Activated T-helper 1 cell treated with Interleukin-2 at 50 U/mL for 16 hours (primary cell): ENCODE measurements around the gene PGM2L1.
A peak's percentile ranks its signal among the peaks of the same experiment; 100 is the strongest.
"Not testable (repeated sequence)": the region's sequence is repeated elsewhere in the genome, so short reads cannot be mapped to it uniquely, and the experiment has no call there.

ENCODE experiments used
- DNase-seq: peaks from one replicate; pipeline ENCODE4 v3.0.0-alpha.2; 2020; ENCODE audit warnings: low read depth

Gene PGM2L1

DNA sequence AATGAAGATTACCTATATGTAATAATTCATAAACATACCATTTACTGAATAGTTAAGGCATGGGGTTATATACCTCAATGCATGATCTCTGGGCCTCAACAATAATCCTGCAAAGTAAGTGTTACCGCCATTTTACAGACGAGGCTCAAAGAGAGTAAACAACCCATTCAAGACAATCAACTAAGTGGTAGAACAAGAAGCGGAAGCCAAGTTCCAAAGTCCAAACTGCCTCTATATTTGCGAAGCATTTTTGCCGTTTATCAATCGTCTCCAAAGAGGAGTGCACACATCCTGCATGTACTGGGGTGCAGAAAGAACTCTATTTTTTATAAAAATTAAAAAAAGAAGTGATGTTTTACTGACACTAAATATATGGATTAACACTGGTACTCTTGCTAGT is 59.3 kb downstream of the PGM2L1 start:
- no peak for DNase-seq

GRCh38 chr11:74333193-74333592 is 65.0 kb downstream of the PGM2L1 start:
- no peak for DNase-seq

DNA sequence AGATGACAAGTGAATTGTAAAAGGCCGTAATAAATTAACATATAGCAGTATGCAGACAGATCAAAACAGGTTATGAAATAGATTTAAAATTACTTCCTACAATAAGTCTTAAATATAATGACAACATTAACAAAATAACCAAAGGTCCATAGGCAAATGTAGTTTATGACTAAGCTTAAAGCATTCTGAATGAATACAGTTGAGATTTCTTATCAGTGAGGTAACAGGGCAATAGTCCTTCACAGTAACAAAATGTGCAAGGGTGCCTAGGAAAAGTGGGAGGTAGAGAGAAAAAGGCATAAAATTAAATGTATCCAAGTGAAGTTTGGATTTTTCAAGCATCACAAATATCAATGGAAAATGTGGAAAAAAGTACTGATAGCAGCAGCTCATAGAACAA is 65.9 kb downstream of the PGM2L1 start:
- DNase-seq = no peak

- DNase-seq = not testable (repeated sequence)
Measured at GRCh38 chr11:74331000-74331399, 67.2 kb downstream of the PGM2L1 start.

DNA sequence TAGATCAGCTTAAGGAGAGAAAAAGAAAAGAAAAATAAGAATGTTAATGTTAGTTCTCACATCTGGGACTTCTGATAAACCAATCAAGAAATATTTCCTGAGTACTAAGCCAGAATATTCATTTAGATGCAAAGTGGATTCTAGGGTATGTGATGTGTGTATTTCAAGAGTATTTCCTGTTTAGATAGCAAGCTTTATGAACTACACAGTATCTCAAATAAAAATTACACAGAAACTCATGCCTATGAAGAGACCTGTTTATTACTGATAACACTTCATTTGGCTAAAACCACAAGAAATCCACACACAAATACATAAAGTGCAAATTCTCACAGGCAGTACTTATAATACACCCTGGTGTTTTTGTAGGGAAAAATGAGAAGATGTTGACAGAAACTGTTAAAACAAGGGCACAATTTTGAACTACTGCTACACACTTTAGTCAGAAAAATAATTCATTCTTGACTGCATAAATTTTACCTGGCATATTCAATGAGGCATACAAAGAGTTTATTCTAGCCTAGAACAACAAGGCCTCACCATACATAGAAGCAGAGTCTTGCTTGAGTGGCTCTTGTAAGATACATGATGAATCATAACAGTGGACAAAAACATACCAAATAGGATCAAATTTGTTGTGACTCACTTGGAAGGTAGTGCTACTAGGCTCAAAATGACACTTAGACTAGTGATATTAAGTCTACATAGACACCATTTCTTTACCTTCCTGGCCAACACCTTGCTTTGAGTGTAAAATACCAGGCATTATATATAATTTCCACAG is 68.0 kb downstream of the PGM2L1 start:
- DNase-seq = no peak

DNA sequence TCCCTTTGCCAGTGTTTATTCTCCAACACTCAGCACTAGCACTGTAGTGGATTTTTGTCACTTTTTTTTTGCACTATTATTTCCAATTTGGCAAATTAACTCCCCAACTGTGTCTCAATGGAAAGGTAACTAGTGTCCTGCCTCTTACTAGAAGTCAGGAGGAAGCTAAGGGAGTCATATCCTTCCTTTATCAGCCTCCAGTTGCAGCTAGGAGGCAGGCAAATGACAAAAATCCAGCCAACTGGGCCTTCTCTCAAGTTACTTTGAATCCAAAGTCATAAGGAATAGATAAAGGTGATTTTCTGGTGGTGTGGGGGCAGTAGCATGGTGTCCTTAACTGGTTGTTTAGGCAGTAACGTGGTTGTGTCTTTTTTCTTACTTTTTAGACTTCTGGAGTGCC is 71.2 kb downstream of the PGM2L1 start:
- no peak for DNase-seq

DNA sequence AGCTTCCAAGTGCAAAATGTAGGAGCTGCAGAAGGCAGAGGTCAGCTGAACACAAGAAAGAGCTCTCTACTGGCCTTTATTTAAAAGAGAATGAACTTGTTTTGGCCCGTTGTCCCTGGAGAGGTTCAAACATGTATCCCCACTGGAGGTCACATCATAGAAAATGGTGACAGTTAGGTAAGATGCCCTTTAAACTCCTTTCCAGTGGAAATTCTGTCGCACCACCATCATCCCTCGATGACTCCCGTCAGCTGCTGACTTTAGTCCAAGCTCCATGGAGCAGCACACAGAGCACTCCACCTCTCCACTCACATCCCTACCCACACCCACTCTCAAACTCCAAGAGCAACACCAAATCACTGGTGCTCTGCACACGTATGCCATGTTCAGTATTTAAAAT is 71.6 kb downstream of the PGM2L1 start:
- no peak for DNase-seq

DNA sequence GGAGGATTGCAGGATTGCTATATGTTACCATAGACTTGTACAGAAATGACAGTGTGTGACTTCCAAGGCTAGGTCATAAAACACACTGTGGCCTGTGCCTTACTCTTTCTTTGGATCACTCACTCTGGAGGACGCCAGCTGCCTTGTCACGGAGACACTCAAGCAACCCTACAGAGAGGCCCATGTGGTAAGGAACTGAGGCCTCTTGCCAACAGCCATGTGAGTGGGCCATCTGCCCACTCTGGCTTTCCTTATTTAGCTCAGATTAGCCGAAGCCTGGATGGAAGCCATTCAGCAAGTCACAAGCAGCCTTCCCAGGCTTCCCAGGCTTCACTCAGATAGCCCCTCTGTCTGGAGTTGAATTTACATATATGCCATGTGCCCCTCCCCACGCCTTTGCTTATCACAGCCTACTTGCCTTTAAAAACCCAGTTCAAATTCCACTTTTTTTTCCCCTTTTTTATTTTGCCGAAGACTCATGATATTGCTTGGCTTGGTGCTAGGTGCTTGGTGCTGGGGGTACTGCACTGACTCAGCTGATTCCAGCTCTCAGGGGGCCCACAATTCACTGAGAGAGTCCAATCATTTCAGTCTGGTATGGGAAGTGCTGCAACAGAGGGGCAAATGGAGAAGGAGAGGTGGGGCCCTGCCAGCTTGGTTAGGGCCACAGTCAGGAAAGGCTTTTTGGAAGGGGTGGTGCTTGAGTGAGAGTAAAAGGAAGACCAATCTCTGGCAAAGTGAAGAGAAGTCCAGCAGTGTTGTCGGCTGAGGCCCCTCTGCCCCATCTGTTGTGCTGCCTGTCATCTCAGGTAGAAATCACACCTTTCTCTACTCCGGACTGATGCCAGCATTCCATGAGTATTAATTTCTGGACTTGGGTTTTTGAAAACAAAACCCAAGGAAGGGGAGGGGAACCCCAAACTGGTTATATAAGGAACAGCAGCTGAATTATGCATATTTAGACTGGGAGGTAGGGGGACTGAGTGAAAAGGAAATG is 72.3 kb downstream of the PGM2L1 start:
- DNase-seq = no peak

DNA sequence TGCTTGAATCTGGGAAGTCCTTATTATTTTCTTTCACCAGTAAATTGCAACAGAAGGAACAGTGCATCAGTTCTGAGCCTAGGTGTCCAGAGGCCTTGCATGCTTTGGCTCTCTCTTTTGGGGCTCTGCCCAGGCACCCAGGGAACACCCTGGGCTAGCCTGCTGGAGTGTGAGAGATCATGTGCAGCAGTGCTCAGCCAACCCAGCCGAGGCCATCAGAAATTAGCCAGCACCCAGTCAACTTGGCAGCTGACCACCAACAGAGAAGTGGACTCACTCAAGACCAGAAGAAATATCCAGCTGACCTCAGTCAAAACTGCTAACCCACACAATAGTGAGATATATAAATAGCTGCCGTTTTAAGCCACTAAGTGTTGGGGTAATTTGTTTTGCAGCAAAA is 75.6 kb downstream of the PGM2L1 start:
- no peak for DNase-seq

GRCh38 chr11:74321487-74322188 is 76.6 kb downstream of the PGM2L1 start:
- no peak for DNase-seq

DNA sequence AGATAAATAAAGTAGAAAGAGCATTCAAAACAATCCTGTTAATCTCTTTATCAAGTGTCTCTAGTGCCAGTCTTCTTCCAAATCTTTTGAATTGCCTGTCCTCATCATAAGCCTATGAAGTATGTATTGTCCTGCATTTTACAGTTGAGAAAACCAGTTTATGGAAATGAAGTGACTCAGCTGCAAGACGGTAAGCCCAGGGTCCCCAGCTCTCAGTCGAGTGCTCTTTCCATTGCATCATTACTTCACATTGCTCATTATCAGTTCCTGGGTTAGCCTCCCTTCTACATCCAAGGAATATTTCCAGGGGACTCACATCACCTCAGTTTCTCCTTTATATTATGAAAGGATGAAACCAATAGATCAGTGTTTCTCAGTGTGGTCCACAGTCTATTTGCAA is 77.7 kb downstream of the PGM2L1 start:
- DNase-seq = no peak

DNA sequence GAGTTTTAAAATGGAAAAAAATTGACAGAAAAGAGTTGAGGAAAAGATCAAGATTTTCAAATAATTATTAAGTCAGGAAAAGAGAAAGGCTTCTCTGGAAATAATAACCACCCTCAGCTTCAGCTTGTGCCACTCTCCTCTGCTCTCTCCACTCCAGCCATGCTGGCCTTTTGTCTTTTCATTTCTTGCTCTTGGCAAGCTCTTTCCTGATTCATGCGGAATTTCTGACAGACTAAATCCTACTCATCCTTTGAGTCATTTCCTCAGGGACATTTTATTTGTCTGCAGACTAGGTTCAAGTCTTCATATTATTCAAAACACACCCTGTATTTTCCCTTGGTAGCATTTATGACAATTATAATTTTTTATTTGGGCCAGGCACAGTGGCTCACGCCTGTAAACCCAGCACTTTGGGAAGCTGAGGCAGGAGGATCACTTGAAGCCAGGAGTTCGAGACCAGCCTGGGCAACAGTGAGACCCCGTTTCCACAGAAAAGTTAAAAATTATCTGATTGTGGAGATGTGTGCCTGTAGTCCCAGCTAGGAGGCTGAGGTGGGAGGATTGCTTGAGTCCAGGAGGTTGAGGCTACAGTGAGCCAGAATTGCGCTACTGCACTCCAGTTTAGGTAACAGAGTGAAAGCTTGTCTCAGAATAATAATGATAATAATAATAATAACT is 79.0 kb downstream of the PGM2L1 start:
- DNase-seq = no peak

DNA sequence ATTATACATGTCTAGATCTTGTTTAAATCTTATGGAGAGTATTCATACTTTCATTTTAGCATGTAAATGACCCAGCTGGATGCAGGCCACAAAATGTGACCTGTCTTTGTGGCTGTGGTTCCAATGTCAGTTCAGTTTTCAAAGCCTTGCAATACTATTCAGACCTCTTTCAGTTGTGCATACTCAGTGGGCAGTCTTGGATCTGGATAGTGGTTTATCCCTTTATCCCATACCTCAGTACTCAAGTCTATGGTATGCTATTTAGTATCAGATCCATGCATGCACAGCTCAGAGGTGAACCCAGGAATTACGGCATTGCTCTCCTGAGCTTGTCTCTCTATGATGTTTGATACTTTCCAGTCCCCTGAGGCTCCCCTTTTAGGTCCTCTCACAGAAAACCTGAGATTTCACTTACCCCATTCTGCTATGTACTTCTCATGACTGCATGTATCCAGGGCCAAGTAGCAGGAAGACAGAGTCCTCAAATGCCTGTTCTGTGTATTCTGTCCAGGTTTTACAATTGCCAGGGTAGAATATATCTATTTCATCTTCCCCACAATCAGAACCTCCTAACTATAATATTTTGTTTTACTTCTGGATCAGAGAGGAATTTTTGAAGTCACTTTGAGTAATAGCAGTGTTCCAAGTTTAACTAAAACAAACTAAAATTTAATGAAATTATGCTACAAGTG is 79.8 kb downstream of the PGM2L1 start:
- no peak for DNase-seq

- DNase-seq = no peak
Measured at GRCh38 chr11:74316772-74317505, 81.3 kb downstream of the PGM2L1 start.

GRCh38 chr11:74312326-74312725 is 85.9 kb downstream of the PGM2L1 start:
- no peak for DNase-seq

GRCh38 chr11:74311352-74311926 is 86.8 kb downstream of the PGM2L1 start, which contains the start of gene P4HA3:
Gene P4HA3 (minus strand): TSS chr11:74311640. CDS start chr11:74311611, 29 bp downstream.
- peak; percentile 19 for DNase-seq

DNA sequence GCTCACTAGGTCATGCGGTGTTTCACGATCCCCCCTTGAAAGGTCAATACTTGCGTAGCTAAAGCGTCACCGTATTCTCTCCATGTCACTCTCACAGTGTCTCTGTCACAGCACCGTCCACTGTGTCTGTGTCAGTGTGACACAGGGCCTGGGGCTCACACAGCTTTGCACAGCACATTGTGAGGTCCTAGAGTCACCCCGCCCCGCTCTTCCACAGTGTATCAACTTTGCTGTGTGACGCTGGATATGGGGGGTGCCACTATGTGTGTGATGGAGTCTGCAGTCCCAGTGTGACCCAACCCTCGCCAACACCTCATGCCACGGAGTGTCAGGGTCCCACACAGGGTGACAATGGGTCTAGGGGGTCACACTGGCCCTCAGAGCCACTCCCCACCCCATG is 87.4 kb downstream of the PGM2L1 start:
- DNase-seq = no peak

- no peak for DNase-seq
Measured at GRCh38 chr11:74307434-74307833, 90.8 kb downstream of the PGM2L1 start.

GRCh38 chr11:74306435-74307175 is 91.6 kb downstream of the PGM2L1 start:
- no peak for DNase-seq
